HEK293 (cell line): ENCODE measurements around the gene ME2.

ENCODE experiments used
- CTCF ChIA-PET: fragments of 350-600 bp; formaldehyde crosslinking; extraction: SDS; loops from one replicate; lab custom pipeline; 2021; ENCODE audit warnings: antibody characterized with exemption; lab: Yijun Ruan, JAX
- POLR2A ChIA-PET: fragments of 300-600 bp; formaldehyde crosslinking; extraction: SDS; loops from one replicate; lab custom pipeline; 2020; ENCODE audit warnings: antibody characterized with exemption, inconsistent platforms; lab: Yijun Ruan, JAX
- H3K27ac ChIP-seq: fragments of 200-500 bp; sonication (Bioruptor generic); 2 replicates; pipeline ENCODE4 v1.5.1; 2014; ENCODE audit warnings: low read depth, low read length, control low read depth, inconsistent platforms; ENCODE audit errors: extremely low read depth
- H3K36me3 ChIP-seq, 2 experiments: fragments of 200-500 bp in 1 of 2; sonication (Bioruptor generic) in 1 of 2; 1 replicate in 1 of 2; 2 replicates in 1 of 2; pipeline ENCODE4 v1.5.1; 2014 to 2017; ENCODE audit warnings: inconsistent platforms in 2 of 2, low read length in 2 of 2; ENCODE audit not compliant: control insufficient read depth in 2 of 2, insufficient read depth in 1 of 2
- H3K4me1 ChIP-seq: fragments of 200-500 bp; sonication (Bioruptor generic); 2 replicates; pipeline ENCODE4 v1.5.1; 2014; ENCODE audit warnings: mild to moderate bottlenecking, low read length, inconsistent platforms; ENCODE audit not compliant: control insufficient read depth, insufficient read depth
- H3K4me3 ChIP-seq: 2 replicates; pipeline ENCODE4 v1.5.1; 2011; ENCODE audit warnings: low read depth, mild to moderate bottlenecking, control low read depth, low read length, moderate library complexity
- H3K9me3 ChIP-seq: fragments of 200-500 bp; sonication (Bioruptor generic); 2 replicates; pipeline ENCODE4 v1.5.1; 2014; ENCODE audit warnings: low read depth, low read length, inconsistent platforms; ENCODE audit not compliant: control insufficient read depth, insufficient read depth
- HOXA7 ChIP-seq: sonication (generic); formaldehyde crosslinking; IDR thresholded peaks from 2 replicates; pipeline ENCODE4 v1.8.1; 2022; ENCODE audit warnings: missing genetic modification reagents, borderline replicate concordance
- KLF1 ChIP-seq: fragments of 450-650 bp; formaldehyde crosslinking; IDR thresholded peaks from 2 replicates; pipeline ENCODE4 v1.5.1; 2016; ENCODE audit warnings: missing biosample characterization, missing genetic modification characterization
- KLF16 ChIP-seq: fragments of 450-650 bp; formaldehyde crosslinking; IDR thresholded peaks from 2 replicates; pipeline ENCODE4 v1.5.1; 2017; ENCODE audit warnings: missing biosample characterization, missing genetic modification characterization
- OVOL3 ChIP-seq: fragments of 450-650 bp; formaldehyde crosslinking; IDR thresholded peaks from 2 replicates; pipeline ENCODE4 v1.5.1; 2016; ENCODE audit warnings: missing biosample characterization, missing genetic modification characterization
- PRDM1 ChIP-seq: fragments of 450-650 bp; formaldehyde crosslinking; IDR thresholded peaks from 2 replicates; pipeline ENCODE4; 2016; ENCODE audit warnings: missing biosample characterization, missing genetic modification characterization
- PRDM10 ChIP-seq: fragments of 450-650 bp; formaldehyde crosslinking; IDR thresholded peaks from 2 replicates; pipeline ENCODE4 v1.5.1; 2016; ENCODE audit warnings: missing biosample characterization, missing genetic modification characterization
- PRDM4 ChIP-seq: fragments of 450-650 bp; formaldehyde crosslinking; IDR thresholded peaks from 2 replicates; pipeline ENCODE4 v1.5.1; 2017; ENCODE audit warnings: missing biosample characterization, missing genetic modification characterization
- SP7 ChIP-seq: fragments of 450-650 bp; formaldehyde crosslinking; IDR thresholded peaks from 2 replicates; pipeline ENCODE4 v1.5.1; 2016; ENCODE audit warnings: missing biosample characterization, missing genetic modification characterization
- TCF7L2 ChIP-seq: IDR thresholded peaks from 2 replicates; pipeline ENCODE4 v1.6.1; 2011; ENCODE audit warnings: low read depth, mild to moderate bottlenecking, inconsistent platforms, low read length, moderate library complexity, borderline replicate concordance
- WT1 ChIP-seq: fragments of 450-650 bp; formaldehyde crosslinking; IDR thresholded peaks from 2 replicates; pipeline ENCODE4 v1.5.1; 2016; ENCODE audit warnings: missing biosample characterization, missing genetic modification characterization
- ZBTB11 ChIP-seq: fragments of 450-650 bp; formaldehyde crosslinking; conservative IDR thresholded peaks from 2 replicates; pipeline ENCODE4 v1.5.1; 2016; ENCODE audit warnings: low read depth, missing biosample characterization, missing genetic modification characterization
- ZBTB17 ChIP-seq: fragments of 450-650 bp; formaldehyde crosslinking; IDR thresholded peaks from 2 replicates; pipeline ENCODE4 v1.5.1; 2016; ENCODE audit warnings: missing biosample characterization, missing genetic modification characterization
- ZBTB48 ChIP-seq: fragments of 450-650 bp; formaldehyde crosslinking; IDR thresholded peaks from 2 replicates; pipeline ENCODE4 v1.5.1; 2016; ENCODE audit warnings: missing biosample characterization, missing genetic modification characterization
- ZBTB8A ChIP-seq: fragments of 450-650 bp; formaldehyde crosslinking; IDR thresholded peaks from 2 replicates; pipeline ENCODE4 v1.5.1; 2016; ENCODE audit warnings: missing biosample characterization, missing genetic modification characterization
- ZFP41 ChIP-seq: fragments of 450-650 bp; formaldehyde crosslinking; IDR thresholded peaks from 2 replicates; pipeline ENCODE4 v1.5.1; 2016; ENCODE audit warnings: missing biosample characterization, missing genetic modification characterization, borderline replicate concordance
- ZNF202 ChIP-seq: fragments of 450-650 bp; formaldehyde crosslinking; IDR thresholded peaks from 2 replicates; pipeline ENCODE4 v1.5.1; 2016; ENCODE audit warnings: missing biosample characterization, missing genetic modification characterization, borderline replicate concordance
- ZNF280C ChIP-seq: fragments of 450-650 bp; formaldehyde crosslinking; IDR thresholded peaks from 2 replicates; pipeline ENCODE4 v1.5.1; 2016; ENCODE audit warnings: missing biosample characterization, missing genetic modification characterization
- ZNF302 ChIP-seq: fragments of 450-650 bp; formaldehyde crosslinking; IDR thresholded peaks from 2 replicates; pipeline ENCODE4 v1.5.1; 2016; ENCODE audit warnings: missing biosample characterization, missing genetic modification characterization, low read depth
- ZNF341 ChIP-seq: fragments of 450-650 bp; formaldehyde crosslinking; IDR thresholded peaks from 2 replicates; pipeline ENCODE4; 2016; ENCODE audit warnings: low read depth, missing biosample characterization, missing genetic modification characterization
- ZNF354C ChIP-seq: fragments of 450-650 bp; formaldehyde crosslinking; IDR thresholded peaks from 2 replicates; pipeline ENCODE4 v1.5.1; 2016; ENCODE audit warnings: missing biosample characterization, missing genetic modification characterization, low read depth, borderline replicate concordance
- ZNF391 ChIP-seq: fragments of 450-650 bp; formaldehyde crosslinking; IDR thresholded peaks from 2 replicates; pipeline ENCODE4 v1.5.1; 2016; ENCODE audit warnings: low read depth, missing biosample characterization, missing genetic modification characterization, borderline replicate concordance
- ZNF433 ChIP-seq: fragments of 450-650 bp; formaldehyde crosslinking; IDR thresholded peaks from 2 replicates; pipeline ENCODE4 v1.5.1; 2016; ENCODE audit warnings: missing biosample characterization, missing genetic modification characterization, low read depth
- ZNF514 ChIP-seq: fragments of 450-650 bp; formaldehyde crosslinking; IDR thresholded peaks from 2 replicates; pipeline ENCODE4 v1.5.1; 2016; ENCODE audit warnings: missing biosample characterization, missing genetic modification characterization
- ZNF791 ChIP-seq: fragments of 450-650 bp; formaldehyde crosslinking; IDR thresholded peaks from 2 replicates; pipeline ENCODE4 v1.5.1; 2016; ENCODE audit warnings: missing biosample characterization, missing genetic modification characterization
- ZNF792 ChIP-seq: fragments of 450-650 bp; formaldehyde crosslinking; IDR thresholded peaks from 2 replicates; pipeline ENCODE4 v1.5.1; 2016; ENCODE audit warnings: missing biosample characterization, missing genetic modification characterization

Gene ME2

GRCh38 chr18:50895350-50896045, 16.6 kb downstream of the ME2 start (continued):
- TF ChIP-seq KLF16 (tag by site-specific recombination) (no peak), WT1 (tag by site-specific recombination) (no peak), PRDM4 (tag by site-specific recombination) (no peak), PRDM10 (tag by site-specific recombination) (no peak), ZNF302 (tag by site-specific recombination) (no peak), PRDM1 (tag by site-specific recombination) (peak; percentile 80)

GRCh38 chr18:50896093-50896492, 17.2 kb downstream of the ME2 start:
- ChIA-PET POLR2A (no interaction called here), CTCF (interaction anchor here (1.2 to 1.3 kb wide), 2 partner anchors 10 to 16 kb away, joined by 3 read pairs; no protein-coding TSS in a partner anchor)
- H3K27ac ChIP-seq, result no peak overlapping the region
- no peak overlapping the region for H3K4me3 ChIP-seq
- H3K4me1 ChIP-seq, result peaks cover 2% of the 10 kb centered on the region
- TF ChIP-seq ZNF514 (tag by site-specific recombination), result no peak
- TF ChIP-seq ZFP41 (tag by site-specific recombination), result no peak
- TF ChIP-seq HOXA7 (CRISPR knock-in tag), result no peak
- TF ChIP-seq KLF1, result no peak
- TF ChIP-seq ZNF280C (tag by site-specific recombination), result no peak
- TF ChIP-seq ZNF202 (tag by site-specific recombination), result no peak
- TF ChIP-seq OVOL3, result no peak
- TF ChIP-seq ZNF354C (tag by site-specific recombination), result no peak
- no peak for TF ChIP-seq ZNF433 (tag by site-specific recombination)
- no peak for TF ChIP-seq ZBTB11 (tag by site-specific recombination)
- no peak for TF ChIP-seq ZBTB48
- TF ChIP-seq ZNF792 (tag by site-specific recombination), result no peak
- TF ChIP-seq ZBTB17 (tag by site-specific recombination), result no peak
- TF ChIP-seq ZNF791 (tag by site-specific recombination), result no peak
- TF ChIP-seq ZBTB8A, result no peak
- TF ChIP-seq ZNF391, result no peak
- TF ChIP-seq SP7 (tag by site-specific recombination), result no peak
- TF ChIP-seq TCF7L2, result no peak
- TF ChIP-seq ZNF341 (tag by site-specific recombination), result no peak
- peaks cover 21 to 22% of the 10 kb centered on the region in 2 experiments; a peak in 2 of 3 replicates for H3K36me3 ChIP-seq
- H3K9me3 ChIP-seq, result no peaks in the 10 kb centered on the region
